K562 (cell line): ENCODE measurements around the gene DAB1. TPM values are rescaled to one million over a fixed set of nuclear protein-coding genes. Genes with fewer than 3 reads are reported as not detected.

Experiments
- ATAC-seq: fragments of 200-7000 bp; cut with Tn5 transposase; 3 replicates; pipeline ENCODE4 v1.9.1; 2020; ENCODE audit warnings: moderate library complexity
- BruUV-seq: library from RNA; stranded (reverse); fragments of 400-500 nt; replicated peaks from 2 replicates; lab custom pipeline; 2021; lab: Mats Ljungman, UMichigan
- CTCF ChIA-PET: fragments of 300-600 bp; formaldehyde crosslinking; extraction: SDS; loops from one replicate; lab custom pipeline; 2021; ENCODE audit warnings: low intra/inter-chr PET ratio; lab: Yijun Ruan, JAX
- POLR2A ChIA-PET: fragments of 300-600, 350-650 bp; sonication (Branson Sonifier 250); formaldehyde crosslinking; extraction: SDS; loops from one replicate; lab custom pipeline; 2021; ENCODE audit warnings: antibody characterized with exemption, inconsistent platforms; lab: Yijun Ruan, JAX
- DNase-seq, 4 experiments: peaks; one replicate each; pipeline versions ENCODE4 v3.0.0 to v3.0.0-alpha.2; 2011 to 2018; ENCODE audit warnings: low spot score in 3 of 4, mixed read lengths in 3 of 4; ENCODE audit errors: extremely low read depth in 1 of 4
- FAIRE-seq: peaks from 2 replicates; lab custom pipeline; 2011; peaks lifted over from hg19 to GRCh38; lab: Jason Lieb, UNC
- H2AFZ ChIP-seq: 2 replicates; pipeline ENCODE4 v1.6.0; 2011; ENCODE audit warnings: low read depth, low read length, control low read depth, inconsistent platforms
- H3K27ac ChIP-seq: fragments of 200-600 bp; 3 replicates; pipeline ENCODE4 v1.8.0; 2011; ENCODE audit warnings: low read depth, mild to moderate bottlenecking, control low read depth, inconsistent platforms, low read length, moderate library complexity, mixed read lengths; ENCODE audit errors: extremely low read depth
- H3K27me3 ChIP-seq, 2 experiments: fragments of 300-600 bp in 1 of 2; 2 replicates in 1 of 2; 3 replicates in 1 of 2; pipeline versions ENCODE4 v1.6.0 to v1.8.0; 2011; ENCODE audit warnings: inconsistent platforms in 2 of 2, low read length in 2 of 2, mild to moderate bottlenecking in 1 of 2, mixed read lengths in 1 of 2, moderate library complexity in 1 of 2; ENCODE audit not compliant: control insufficient read depth in 2 of 2, insufficient read depth in 2 of 2
- H3K36me3 ChIP-seq: fragments of 300-600 bp; 3 replicates; pipeline ENCODE4 v1.8.0; 2011; ENCODE audit warnings: mild to moderate bottlenecking, low read length, inconsistent platforms; ENCODE audit not compliant: control insufficient read depth, insufficient read depth
- H3K4me1 ChIP-seq, 2 experiments: fragments of 200-600 bp in 1 of 2; replicated peaks in 1 of 2; 2 replicates in 1 of 2; 3 replicates in 1 of 2; pipeline versions ENCODE4 v1.5.1 to v1.8.0; 2011; ENCODE audit warnings: inconsistent platforms in 2 of 2, low read length in 2 of 2, mild to moderate bottlenecking in 1 of 2, mixed read lengths in 1 of 2, moderate library complexity in 1 of 2; ENCODE audit not compliant: control insufficient read depth in 2 of 2, insufficient read depth in 2 of 2
- H3K4me2 ChIP-seq: 2 replicates; pipeline ENCODE4 v1.6.1; 2011; ENCODE audit warnings: low read length, control low read depth, inconsistent platforms, mixed read lengths; ENCODE audit not compliant: insufficient read depth
- H3K4me3 ChIP-seq: fragments of 200-600 bp; sonication (generic), shearing (Covaris generic); 2 replicates; pipeline ENCODE4 v1.5.1; 2016; ENCODE audit warnings: control low read depth, inconsistent platforms
- H3K79me2 ChIP-seq: fragments of 200-600 bp; 3 replicates; pipeline ENCODE4 v1.8.0; 2011; ENCODE audit warnings: low read length, inconsistent platforms; ENCODE audit not compliant: control insufficient read depth, insufficient read depth
- H3K9ac ChIP-seq, 2 experiments: 2 replicates each; pipeline versions ENCODE4 v1.6.0 to v1.6.1; 2011; ENCODE audit warnings: low read depth in 2 of 2, low read length in 2 of 2, control low read depth in 1 of 2, inconsistent platforms in 1 of 2, mild to moderate bottlenecking in 1 of 2, mixed read lengths in 1 of 2; ENCODE audit not compliant: insufficient read depth in 1 of 2
- H3K9me1 ChIP-seq: one replicate; pipeline ENCODE4 v1.6.0; 2011; ENCODE audit warnings: inconsistent platforms, mild to moderate bottlenecking, low read length, moderate library complexity; ENCODE audit not compliant: control insufficient read depth, insufficient read depth
- H3K9me3 ChIP-seq: replicated peaks from 2 replicates; pipeline ENCODE4 v1.5.1; 2011; ENCODE audit warnings: low read depth, low read length, inconsistent platforms; ENCODE audit not compliant: control insufficient read depth, insufficient read depth
- H4K20me1 ChIP-seq: replicated peaks from 2 replicates; pipeline ENCODE4 v1.6.1; 2011; ENCODE audit warnings: low read length, inconsistent platforms, mixed read lengths; ENCODE audit not compliant: control insufficient read depth, insufficient read depth
- BCLAF1 ChIP-seq, 2 experiments: fragments of 450-650 bp in 1 of 2; IDR thresholded peaks; 2 replicates each; pipeline ENCODE4 v1.6.1; 2011 to 2017; ENCODE audit warnings: low read depth in 2 of 2, antibody characterized with exemption in 1 of 2, borderline replicate concordance in 1 of 2, low read length in 1 of 2, mild to moderate bottlenecking in 1 of 2, mixed read lengths in 1 of 2; ENCODE audit not compliant: control insufficient read depth in 1 of 2
- C11orf30 ChIP-seq: fragments of 450-650 bp; IDR thresholded peaks from 2 replicates; pipeline ENCODE4 v1.6.1; 2016; ENCODE audit warnings: low read depth, mild to moderate bottlenecking
- MAFG ChIP-seq: fragments of 450-650 bp; conservative IDR thresholded peaks from 2 replicates; pipeline ENCODE4 v1.6.1; 2016; ENCODE audit warnings: missing genetic modification characterization, missing compliant biosample characterization
- MEF2A ChIP-seq: IDR thresholded peaks from 2 replicates; pipeline ENCODE4 v1.6.1; 2011; ENCODE audit warnings: low read depth, mild to moderate bottlenecking, low read length, moderate library complexity; ENCODE audit not compliant: control insufficient read depth
- NFXL1 ChIP-seq: fragments of 450-650 bp; formaldehyde crosslinking; IDR thresholded peaks from 2 replicates; pipeline ENCODE4 v1.4.0; 2021; ENCODE audit warnings: mild to moderate bottlenecking
- PHB ChIP-seq: fragments of 250-450 bp; sonication (Bioruptor Pico); IDR thresholded peaks from 2 replicates; pipeline ENCODE4 v1.5.0; 2021
- PURB ChIP-seq: sonication (generic); formaldehyde crosslinking; IDR thresholded peaks from 2 replicates; pipeline ENCODE4 v1.9.0; 2021; ENCODE audit warnings: low read depth, mild to moderate bottlenecking, missing genetic modification reagents
- ZNF316 ChIP-seq: fragments of 450-650 bp; IDR thresholded peaks from 2 replicates; pipeline ENCODE4 v1.6.1; 2016
- WGBS: fragments of 100-300 bp; shearing (Covaris generic); methylation state at CpG from one replicate; pipeline ENCODE4 v1.1.6; 2016; ENCODE audit warnings: low coverage, mixed read lengths; ENCODE audit not compliant: insufficient coverage; ENCODE audit errors: missing lambda C conversion rate; 5-methylcytosine and 5-hydroxymethylcytosine counted together
- in situ Hi-C: fragments of 300-500 bp; cut with MboI; formaldehyde crosslinking; loops from 4 replicates; pipeline ENCODE4 v1.15.0; 2018; ENCODE audit warnings: inconsistent platforms, mixed read lengths
- intact Hi-C: fragments of 100-400 bp; cut with micrococcal nuclease; formaldehyde crosslinking; loops from 2 replicates; pipeline ENCODE4 v1.14.2; 2022
- polyA plus RNA-seq, 8 experiments: library from polyadenylated mRNA; depleted of rRNA in 4 of 8; stranded (reverse) in 5 of 8; unstranded in 3 of 8; fragments of >200 nt; fragmentation: Nextera tagmentation in 2 of 8; fragmentation: Illumina TruSeq in 1 of 8; extraction: Ambion mirVana in 2 of 8; extraction: Trizol in 1 of 8; gene quantifications; 2 replicates each; pipeline versions ENCODE4 v1.2.1 to v1.2.3, GENCODE V29; 2011 to 2014; ENCODE audit warnings: inconsistent platforms in 1 of 8, missing spikeins in 1 of 8
- total RNA-seq, 7 experiments: library from RNA; depleted of rRNA in 6 of 7; stranded (reverse); fragments of >200 nt in 6 of 7; fragmentation: Illumina TruSeq in 2 of 7; extraction: Trizol in 2 of 7; gene quantifications; 2 replicates each; pipeline versions ENCODE4 v1.2.1 to v1.2.3, GENCODE V29; 2011 to 2021; ENCODE audit warnings: low replicate concordance in 1 of 7
- TF ChIP-seq, protein P1 (sequence below): fragments of 450-650 bp; IDR thresholded peaks from 2 replicates; pipeline ENCODE4 v1.7.1; 2018; ENCODE audit warnings: mild to moderate bottlenecking, low read depth; ENCODE audit not compliant: partially characterized antibody

The DAB1 gene
- total and polyA plus RNA-seq, 9 of the 15 experiments (the other 6 are each of a cell fraction or from before 2014, with no cell fraction given): not detected

- ChIA-PET POLR2A (no interaction called here), CTCF (no interaction called here)
- FAIRE-seq: no peak
- no peaks in the 10 kb centered on the region for H3K36me3 ChIP-seq
- H3K9me1 ChIP-seq: no peaks in the 10 kb centered on the region
- no peaks in the 10 kb centered on the region for H3K79me2 ChIP-seq
- in situ Hi-C loops (no loop called here), intact Hi-C loops (no loop called here)
- WGBS: 0% methylated on average over 2 of the region's 2 CpGs
- TF ChIP-seq C11orf30: peak; percentile 11; the same call in 1 of the 2 replicates
- TF ChIP-seq MAFG (tag): peak; percentile 27; the same call in 1 of the 2 replicates
- peak; percentile 44; the same call in 1 of the 2 replicates for TF ChIP-seq ZNF316
- no peak for TF ChIP-seq PURB
- H3K4me2 ChIP-seq: no peak overlapping the region
- no peak for DNase-seq
- ATAC-seq: no peak
- peaks cover 10 to 11% of the 10 kb centered on the region in 2 experiments; a peak in 3 of 5 replicates for H3K27me3 ChIP-seq
- no peak overlapping the region for H3K4me3 ChIP-seq
- no peaks in the 10 kb centered on the region for H4K20me1 ChIP-seq
- no TSS peak for BruUV-seq
- H2AFZ ChIP-seq: no peak overlapping the region
- H3K9me3 ChIP-seq: no peaks in the 10 kb centered on the region
- no peaks in the 10 kb centered on the region for H3K4me1 ChIP-seq
- H3K9ac ChIP-seq: no peak overlapping the region
- no peak overlapping the region for H3K27ac ChIP-seq
Measured at GRCh38 chr1:57190898-57191297, 233.0 kb downstream of the DAB1 start.

DNA sequence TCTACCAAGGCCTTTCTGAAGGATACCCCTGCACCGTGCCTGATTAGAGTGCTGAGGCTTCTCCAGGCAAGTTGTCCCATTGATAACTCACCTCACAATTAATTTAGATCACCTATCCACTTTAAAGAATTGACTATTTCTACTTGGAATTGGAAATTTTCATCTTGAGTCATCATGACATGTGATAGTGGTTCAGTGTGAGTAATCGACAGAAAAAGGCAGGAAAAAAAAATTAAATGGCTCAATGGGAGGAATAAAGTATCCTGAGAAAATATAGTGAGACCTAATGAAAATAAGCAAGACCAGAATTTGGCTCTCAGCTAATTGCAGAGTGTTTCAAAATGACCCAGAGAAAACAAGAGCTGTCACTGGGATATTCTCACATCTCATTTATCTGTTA is 235.7 kb downstream of the DAB1 start:
- Histone ChIP-seq H3K4me1 (no peaks in the 10 kb centered on the region), H3K4me3 (no peak overlapping the region), H3K36me3 (no peaks in the 10 kb centered on the region), H3K27me3 (peaks cover 2 to 19% of the 10 kb centered on the region in 2 experiments; a peak in 4 of 5 replicates), H3K9me1 (no peaks in the 10 kb centered on the region), H3K79me2 (no peaks in the 10 kb centered on the region), H3K4me2 (no peak overlapping the region), H3K9me3 (no peaks in the 10 kb centered on the region), H3K27ac (no peak overlapping the region), H2AFZ (no peak overlapping the region), H3K9ac (no peak overlapping the region), H4K20me1 (no peaks in the 10 kb centered on the region)
- no TSS peak for BruUV-seq
- POLR2A ChIA-PET: no interaction called here
- 0% methylated on average over 2 of the region's 2 CpGs for WGBS
- in situ Hi-C loops (no loop called here), intact Hi-C loops (no loop called here)
- CTCF ChIA-PET: no interaction called here
- FAIRE-seq (no peak), ATAC-seq (no peak), DNase-seq (no peak)
- TF ChIP-seq PHB (CRISPR knock-in tag) (no peak), MEF2A (no peak), BCLAF1 (IDR thresholded peaks at IDR 0.05; ENCODE audit: borderline replicate concordance in 1 of 2, control insufficient read depth in 1 of 2, low read depth in 2 of 2, low read length in 1 of 2) (no peak), NFXL1 (CRISPR knock-in tag) (no peak)
- TF ChIP-seq, protein P1, sequence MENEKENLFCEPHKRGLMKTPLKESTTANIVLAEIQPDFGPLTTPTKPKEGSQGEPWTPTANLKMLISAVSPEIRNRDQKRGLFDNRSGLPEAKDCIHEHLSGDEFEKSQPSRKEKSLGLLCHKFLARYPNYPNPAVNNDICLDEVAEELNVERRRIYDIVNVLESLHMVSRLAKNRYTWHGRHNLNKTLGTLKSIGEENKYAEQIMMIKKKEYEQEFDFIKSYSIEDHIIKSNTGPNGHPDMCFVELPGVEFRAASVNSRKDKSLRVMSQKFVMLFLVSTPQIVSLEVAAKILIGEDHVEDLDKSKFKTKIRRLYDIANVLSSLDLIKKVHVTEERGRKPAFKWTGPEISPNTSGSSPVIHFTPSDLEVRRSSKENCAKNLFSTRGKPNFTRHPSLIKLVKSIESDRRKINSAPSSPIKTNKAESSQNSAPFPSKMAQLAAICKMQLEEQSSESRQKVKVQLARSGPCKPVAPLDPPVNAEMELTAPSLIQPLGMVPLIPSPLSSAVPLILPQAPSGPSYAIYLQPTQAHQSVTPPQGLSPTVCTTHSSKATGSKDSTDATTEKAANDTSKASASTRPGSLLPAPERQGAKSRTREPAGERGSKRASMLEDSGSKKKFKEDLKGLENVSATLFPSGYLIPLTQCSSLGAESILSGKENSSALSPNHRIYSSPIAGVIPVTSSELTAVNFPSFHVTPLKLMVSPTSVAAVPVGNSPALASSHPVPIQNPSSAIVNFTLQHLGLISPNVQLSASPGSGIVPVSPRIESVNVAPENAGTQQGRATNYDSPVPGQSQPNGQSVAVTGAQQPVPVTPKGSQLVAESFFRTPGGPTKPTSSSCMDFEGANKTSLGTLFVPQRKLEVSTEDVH: no peak
